ENCODE measurements around the gene STRA8.

DNA sequence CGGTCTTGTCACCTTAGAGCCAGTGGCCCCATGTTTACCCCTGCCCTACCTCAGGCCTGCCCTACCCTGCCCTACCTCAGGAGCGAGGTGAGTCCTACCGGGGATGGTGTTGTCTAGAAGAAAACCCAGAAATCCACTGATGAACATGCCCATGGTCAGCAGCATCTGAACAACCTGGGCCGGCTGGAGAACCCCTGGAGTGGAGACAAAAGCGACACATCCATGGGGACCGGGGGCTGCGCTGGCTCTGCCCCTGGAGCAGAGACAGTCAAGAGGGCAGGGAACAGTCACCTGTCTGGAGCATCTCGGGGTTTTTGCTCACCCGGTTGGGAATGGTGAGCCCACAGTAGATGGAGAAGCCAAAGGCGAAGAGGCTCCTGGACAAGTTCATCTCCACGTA is 36.3 kb downstream of the STRA8 start:
- no peak for TF ChIP-seq FOXM1 (IDR thresholded peaks at IDR 0.05; ENCODE audit: borderline replicate concordance)
- no peak for TF ChIP-seq TARDBP (IDR thresholded peaks at IDR 0.05)
- no peak for TF ChIP-seq BHLHE40 (IDR thresholded peaks at IDR 0.05; ENCODE audit: borderline replicate concordance)
- no peak for TF ChIP-seq ARNT (IDR thresholded peaks at IDR 0.05)
- no peak for TF ChIP-seq ELF4 (IDR thresholded peaks at IDR 0.05)

All from HEK293T (cell line).